ENCODE measurements around the gene FCN2.

FCN2 gene

DNA sequence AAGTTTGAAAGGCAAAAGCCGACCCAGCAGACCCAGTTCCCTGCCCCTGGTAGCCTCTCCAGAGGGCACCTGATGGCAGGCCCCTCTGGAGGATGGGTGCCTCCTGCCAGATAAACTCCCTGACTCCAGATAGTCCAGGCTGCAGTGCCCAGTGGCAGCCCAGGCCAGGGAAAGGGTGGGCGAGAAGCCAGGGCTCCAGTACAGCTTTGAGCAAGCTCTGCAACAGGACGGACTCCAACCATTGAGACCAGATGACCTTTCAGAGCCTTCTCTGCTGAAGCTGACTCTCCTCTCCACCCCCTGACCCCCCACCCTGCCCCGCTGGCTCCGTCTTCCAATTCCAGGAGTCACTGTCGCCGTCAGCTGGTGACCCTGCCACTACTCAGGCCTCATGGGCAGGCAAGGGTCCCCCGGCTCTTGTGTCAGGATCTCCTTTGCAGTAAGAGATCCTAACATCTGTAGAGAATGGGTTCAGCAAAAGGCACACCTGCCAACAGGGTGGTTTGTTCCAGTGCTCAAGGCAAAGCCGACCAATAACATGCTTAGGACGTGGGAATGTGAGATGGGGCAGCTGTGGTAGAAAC, 52.6 kb downstream of the FCN2 start:
- no peak for DNase-seq (ENCODE audit: low spot score)

DNA sequence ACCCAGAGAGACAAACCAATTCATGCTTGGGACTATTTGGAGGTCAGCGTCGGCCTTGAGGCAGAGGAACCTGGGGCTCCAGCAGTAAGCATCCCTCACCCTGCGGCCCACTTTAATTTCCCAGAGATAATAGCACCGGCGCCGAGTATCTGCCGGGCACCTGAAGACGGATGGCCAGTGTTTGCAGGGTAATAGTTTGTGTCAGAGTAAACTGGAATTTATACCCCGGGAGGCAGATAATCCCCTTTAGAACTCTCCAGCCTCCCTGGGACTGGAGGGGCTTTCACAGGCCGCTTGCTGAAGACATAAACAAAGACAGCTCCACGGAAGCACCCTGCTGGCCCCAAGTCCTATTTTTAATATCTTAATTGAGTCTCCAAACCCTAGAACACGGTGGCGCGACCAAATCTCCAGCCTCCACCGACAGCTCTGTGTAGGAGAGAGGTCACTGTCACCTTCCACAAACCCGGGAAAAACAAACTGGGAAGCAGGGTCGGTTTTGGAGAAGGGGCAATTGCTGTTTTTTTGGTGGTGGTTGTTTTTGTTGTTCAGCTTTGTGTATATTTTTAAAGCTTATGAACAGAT, 54.5 kb downstream of the FCN2 start:
- DNase-seq (ENCODE audit: low spot score) = no peak

DNA sequence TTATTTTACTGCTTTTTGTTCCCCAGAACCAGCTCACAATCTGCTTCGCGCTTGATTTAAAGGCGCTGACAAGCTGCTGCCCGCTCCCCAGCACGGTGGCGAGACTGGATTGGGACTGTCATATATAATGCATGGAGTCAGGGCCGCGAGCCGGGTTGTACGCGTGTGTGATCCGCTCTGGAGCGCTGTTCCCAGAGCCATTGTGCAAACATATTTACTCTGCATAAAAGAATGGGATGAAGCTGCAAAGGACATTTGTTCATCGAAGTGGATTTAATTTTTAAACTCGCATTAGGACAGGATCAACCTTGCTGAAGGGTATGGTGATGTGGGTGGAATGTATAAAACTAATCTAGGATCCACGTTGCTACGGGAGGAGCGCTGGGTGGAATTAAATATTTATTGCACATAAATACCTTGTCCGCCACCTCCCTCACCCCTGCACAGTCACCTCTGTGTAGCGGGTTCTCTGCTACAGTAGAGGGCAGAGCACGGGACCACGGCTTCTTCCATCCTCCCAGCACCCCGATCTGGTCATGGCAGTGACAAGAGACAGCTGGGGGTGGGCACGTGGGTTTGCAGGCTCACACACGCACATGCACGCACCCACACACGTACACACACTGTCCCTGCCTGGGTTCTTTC, 55.2 kb downstream of the FCN2 start:
- DNase-seq (ENCODE audit: low spot score) = no peak

DNA sequence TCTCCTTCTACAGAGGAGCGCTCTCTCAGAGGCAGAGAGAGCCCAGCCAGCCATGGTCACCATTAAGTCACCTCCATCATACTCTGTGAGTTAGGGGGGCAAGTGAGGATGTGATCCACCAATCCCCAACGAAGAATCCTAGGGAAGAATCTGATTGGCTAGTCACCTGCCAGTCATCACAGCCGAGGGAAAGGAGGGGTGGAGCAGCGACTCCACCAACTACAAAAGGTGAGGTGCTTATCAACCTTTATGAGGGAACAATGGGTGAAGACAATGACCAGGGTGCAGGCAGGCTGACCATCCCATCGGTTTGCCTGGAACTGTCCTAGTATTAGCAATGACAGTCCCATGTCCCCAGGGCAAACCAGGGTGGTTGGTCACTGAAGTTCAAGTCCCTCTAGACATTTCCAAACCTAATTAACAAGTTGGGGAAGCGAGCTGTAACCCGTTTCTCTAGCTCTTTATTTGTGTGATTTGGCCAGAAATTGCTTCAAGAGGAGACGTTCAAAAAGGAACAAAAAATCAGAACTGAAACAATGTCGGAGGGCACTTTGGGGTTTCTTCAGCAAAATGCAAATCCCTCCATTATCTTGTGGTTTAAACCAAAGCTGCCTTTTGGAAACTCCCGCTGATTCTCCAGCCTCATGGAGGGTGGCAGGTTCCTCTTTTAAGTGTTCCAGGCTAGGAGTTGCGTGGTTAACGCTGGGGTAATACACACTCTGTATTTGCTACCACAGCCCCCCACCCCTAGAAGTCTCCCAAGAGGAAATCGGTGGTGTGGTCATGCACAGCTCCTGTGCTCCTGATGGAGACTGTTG, 55.9 kb downstream of the FCN2 start:
- DNase-seq (ENCODE audit: low spot score) = peak; percentile 43
